GM18909 (cell line): ENCODE data around the gene KANK4.
A peak's percentile ranks its signal among the peaks of the same experiment; 100 is the strongest.

Experiments used
- ATAC-seq: cut with Tn5 transposase; IDR thresholded peaks from one replicate; pipeline ENCODE4 v1.9.1; 2021; ENCODE audit warnings: mild to moderate bottlenecking; ENCODE audit not compliant: unreplicated experiment, poor library complexity

KANK4 gene

GRCh38 chr1:62307895-62308492, 11.2 kb downstream of the KANK4 start:
- ATAC-seq, result no peak

- no peak for ATAC-seq
These were observed 11.8 kb downstream of the KANK4 start for GRCh38 chr1:62307446-62307845.

DNA sequence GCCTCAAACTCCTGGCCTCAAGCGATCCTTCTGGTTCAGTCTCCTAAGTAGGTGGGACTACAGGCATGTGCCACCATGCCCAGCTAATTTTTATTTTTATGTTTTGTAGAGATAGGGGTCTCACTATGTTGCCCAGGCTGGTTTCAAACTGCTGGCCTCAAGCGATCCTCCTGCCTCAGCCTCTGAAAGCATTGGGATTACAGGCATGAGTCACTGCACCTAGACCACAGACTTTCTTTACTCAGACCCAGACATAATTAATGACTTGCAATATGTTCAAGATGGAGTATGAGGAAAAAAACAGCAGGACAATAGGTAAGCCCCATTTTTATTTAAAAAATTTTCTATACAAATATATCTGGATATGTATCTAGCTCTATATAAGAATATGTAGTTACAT, 13.2 kb downstream of the KANK4 start:
- ATAC-seq, result no peak

- no peak for ATAC-seq
These were observed 14.3 kb downstream of the KANK4 start for GRCh38 chr1:62304975-62305374.

GRCh38 chr1:62304515-62304914, 14.7 kb downstream of the KANK4 start:
- no peak for ATAC-seq

GRCh38 chr1:62301726-62302390, 17.4 kb downstream of the KANK4 start:
- ATAC-seq, result no peak

DNA sequence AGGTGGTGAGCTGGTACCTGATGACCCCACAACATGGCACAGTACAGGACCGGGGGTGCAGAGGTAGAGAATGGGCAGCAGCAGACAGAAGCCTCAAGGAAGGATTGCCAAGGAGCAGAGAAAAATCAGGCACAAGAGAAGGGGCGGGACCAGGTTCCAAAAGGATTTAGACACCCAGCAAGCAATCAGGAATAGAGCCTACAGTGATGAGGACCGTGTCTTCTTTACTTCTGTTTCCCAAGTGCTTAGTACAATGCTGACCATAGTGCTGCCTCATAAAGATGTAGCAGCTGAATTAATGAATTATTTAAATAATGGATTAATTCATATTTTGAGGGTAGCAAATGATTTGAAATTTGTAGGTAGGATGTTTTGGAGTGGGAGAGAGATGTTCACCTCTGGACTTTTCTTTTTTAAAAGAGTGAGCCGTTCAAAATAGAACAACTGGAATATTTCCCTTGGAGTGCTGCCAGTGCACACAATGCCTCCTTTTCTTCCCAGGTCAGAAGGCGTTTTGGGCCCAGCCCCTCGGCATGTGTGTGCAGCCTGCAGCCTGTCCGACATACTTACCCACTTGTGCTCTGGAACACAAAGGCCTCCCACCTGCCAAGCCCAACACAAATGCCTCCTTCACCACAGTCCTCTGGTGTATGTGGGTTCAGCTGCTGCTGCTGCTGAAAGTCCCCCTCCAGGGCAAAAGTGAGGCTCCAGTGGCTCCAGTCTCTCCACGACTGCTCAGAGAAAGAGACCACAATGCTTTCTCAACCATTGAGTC, 19.6 kb downstream of the KANK4 start:
- ATAC-seq, result no peak

GRCh38 chr1:62295921-62296491, 23.2 kb downstream of the KANK4 start:
- ATAC-seq, result peak; percentile 78

DNA sequence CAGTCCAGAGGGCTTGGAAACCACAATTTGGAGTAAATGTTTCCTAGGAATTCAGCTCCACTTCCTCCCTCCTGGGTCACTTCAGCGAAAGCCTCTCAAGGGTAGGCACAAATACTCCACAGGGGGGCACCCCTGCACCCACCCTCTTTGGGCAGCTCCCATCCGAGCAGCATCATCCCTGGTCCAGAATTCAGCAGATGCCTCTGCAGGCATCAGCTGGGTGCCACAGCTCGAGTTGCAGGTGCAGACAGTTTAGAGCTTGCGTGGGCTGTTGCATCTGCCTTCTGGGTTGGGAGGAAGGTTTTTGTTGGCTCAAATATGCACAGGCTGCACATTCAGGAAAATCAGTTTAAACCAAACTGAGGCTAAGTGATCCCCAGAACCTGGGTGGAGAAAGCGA, 25.0 kb downstream of the KANK4 start:
- ATAC-seq, result no peak

GRCh38 chr1:62288662-62289061, 30.6 kb downstream of the KANK4 start:
- ATAC-seq, result no peak

DNA sequence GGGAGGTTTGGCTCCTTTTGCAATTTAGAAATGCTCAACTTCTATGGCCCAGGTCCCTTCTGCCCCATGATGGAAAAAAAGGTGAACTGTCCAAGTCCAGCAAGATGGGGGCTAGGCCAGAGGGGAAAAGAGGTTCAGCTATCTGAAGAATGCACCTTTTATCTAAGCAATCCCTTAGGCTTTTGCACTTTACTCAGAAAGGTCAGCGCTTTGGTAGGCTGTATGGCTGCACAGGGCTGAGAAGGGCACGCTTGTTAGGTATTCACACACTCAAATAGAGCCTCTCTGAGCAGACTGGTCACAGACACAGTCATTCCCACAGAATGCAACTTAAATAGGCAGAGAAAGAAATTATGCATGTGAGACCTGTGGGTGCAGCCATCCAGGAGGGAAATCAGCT, 31.0 kb downstream of the KANK4 start:
- ATAC-seq, result no peak

DNA sequence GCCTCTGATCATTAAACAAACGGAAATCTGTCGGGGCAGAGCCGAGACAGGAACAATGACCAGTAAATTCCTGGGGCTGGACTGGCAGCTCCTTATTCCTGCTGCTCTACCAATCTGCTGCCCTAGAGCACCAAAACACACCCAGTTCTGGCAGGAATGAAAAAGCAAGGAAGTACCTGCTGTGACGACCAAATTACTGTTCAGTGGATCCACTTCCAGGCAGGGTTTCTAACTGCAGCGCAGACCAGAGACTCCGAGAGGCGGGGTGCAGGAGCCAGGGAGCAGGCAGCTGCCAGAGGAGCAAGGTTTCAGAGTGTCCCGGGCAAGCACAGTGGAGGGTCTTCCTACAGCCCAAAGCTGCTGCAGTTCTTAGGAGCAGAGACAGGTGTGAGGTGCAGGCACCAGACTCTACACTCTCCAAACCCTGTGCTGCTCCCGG, 32.4 kb downstream of the KANK4 start:
- no peak for ATAC-seq

GRCh38 chr1:62285984-62286785, 33.0 kb downstream of the KANK4 start:
- no peak for ATAC-seq

DNA sequence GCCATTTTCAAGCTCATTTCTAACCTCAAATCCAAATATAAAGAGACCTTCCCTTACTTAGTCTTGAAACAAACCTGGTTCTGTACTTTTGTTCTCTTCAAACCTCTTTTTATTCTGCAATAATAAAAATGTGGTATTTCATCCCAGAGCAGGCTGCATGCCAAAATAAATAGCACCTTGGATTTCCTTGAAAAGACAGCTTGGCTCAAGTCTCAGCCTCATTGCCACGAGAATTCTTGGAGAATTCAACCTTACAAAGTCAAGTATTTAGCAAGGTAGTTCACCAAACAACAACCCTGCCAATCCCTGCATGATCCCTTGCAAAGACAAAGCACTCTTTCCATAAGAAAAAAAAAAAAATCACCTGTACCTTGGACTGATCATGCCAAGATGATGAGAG, 33.8 kb downstream of the KANK4 start:
- no peak for ATAC-seq

- no peak for ATAC-seq
These were observed 35.2 kb downstream of the KANK4 start for GRCh38 chr1:62283986-62284385.

DNA sequence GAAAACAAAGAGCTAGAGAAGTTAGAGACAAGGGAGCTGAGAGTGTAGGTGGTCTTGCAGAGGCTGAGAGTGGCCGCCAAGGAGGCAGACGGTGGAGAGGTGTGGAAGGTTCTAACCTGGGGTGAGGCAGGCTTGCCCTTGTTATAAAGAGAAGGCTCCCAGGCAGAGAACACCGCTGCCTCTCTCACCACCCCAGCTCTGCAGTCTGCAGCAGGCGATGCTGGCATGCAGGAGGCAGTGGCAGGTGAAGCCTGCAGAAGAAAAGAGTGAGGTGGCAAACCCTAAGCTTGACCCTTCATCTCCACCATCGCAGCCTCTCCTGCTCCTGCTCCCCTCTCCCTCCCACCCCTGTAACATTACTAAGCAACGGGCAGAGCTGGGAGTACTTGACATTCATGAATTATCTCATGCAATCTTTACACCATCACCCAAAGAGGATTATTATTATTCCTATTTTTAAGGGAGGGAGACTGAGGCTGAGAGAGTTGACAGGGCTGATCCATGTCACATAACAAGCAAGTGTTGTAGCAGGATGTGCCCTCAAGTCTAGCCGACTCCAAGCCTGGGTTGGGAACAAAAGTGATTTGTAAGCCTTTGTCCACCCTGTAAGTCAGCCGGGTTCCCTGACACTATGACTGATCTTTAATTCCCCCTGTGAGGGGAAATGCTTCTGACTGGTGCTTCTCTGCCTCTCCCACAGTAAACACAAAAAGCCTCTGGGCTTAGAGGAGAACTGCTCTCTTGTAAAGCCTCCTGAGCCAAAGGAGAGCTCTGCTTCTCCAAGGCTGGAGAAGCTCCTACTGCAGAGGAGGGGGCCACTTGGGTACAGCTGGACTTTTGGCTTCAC, 36.1 kb downstream of the KANK4 start:
- no peak for ATAC-seq

- ATAC-seq, result no peak
These were observed 37.2 kb downstream of the KANK4 start for GRCh38 chr1:62281922-62282555.

GRCh38 chr1:62280960-62281465, 38.2 kb downstream of the KANK4 start:
- no peak for ATAC-seq

DNA sequence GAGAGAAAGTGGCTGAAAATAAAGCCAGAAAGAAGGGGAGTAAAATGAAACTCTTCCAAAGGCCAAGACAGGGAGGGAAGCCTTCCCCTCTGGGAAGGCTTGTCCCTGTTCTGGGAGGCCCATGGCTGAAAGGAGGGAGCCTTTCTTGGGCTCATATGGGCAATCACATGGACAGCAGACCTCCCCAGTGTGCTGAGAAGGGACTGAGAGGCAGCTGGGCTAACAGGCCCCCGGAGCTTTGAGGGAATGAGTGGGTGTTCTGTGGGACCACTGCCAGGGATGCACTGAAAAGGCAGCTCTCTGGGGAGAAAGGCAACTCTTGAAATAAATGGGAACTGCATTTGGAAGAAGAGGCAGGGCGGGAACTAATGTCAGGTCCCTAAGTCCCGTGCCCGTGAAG, 39.1 kb downstream of the KANK4 start:
- ATAC-seq, result no peak
